DND-41 (cell line): ENCODE data around the gene NUBP2.

ENCODE experiments used
- ATAC-seq: fragments of 200-7000 bp; cut with Tn5 transposase; 3 replicates; pipeline ENCODE4 v1.9.1; 2021; ENCODE audit warnings: low read depth; ENCODE audit not compliant: insufficient read depth
- DNase-seq: peaks from one replicate; pipeline ENCODE4 v3.0.0-alpha.2; 2020
- H2AFZ ChIP-seq: 2 replicates; pipeline ENCODE4 v1.6.0; 2012; ENCODE audit warnings: low read depth, low read length
- H3K27ac ChIP-seq: 2 replicates; pipeline ENCODE4 v1.5.1; 2012; ENCODE audit warnings: low read length, inconsistent platforms
- H3K27me3 ChIP-seq: fragments of 200-600 bp; sonication (generic); 2 replicates; pipeline ENCODE4 v1.6.0; 2012; ENCODE audit warnings: low read length, mild to moderate bottlenecking, inconsistent platforms; ENCODE audit not compliant: insufficient read depth, poor library complexity
- H3K36me3 ChIP-seq: 2 replicates; pipeline ENCODE4 v1.5.1; 2012; ENCODE audit warnings: low read length, inconsistent platforms; ENCODE audit not compliant: insufficient read depth
- H3K4me1 ChIP-seq: 2 replicates; pipeline ENCODE4 v1.5.1; 2012; ENCODE audit warnings: mild to moderate bottlenecking, low read length; ENCODE audit not compliant: insufficient read depth
- H3K4me2 ChIP-seq: 2 replicates; pipeline ENCODE4 v1.6.0; 2012; ENCODE audit warnings: mild to moderate bottlenecking, moderate library complexity, low read length, inconsistent platforms; ENCODE audit not compliant: insufficient read depth
- H3K4me3 ChIP-seq, 2 experiments: fragments of 200-600 bp in 1 of 2; shearing (Covaris generic) in 1 of 2; 2 replicates each; pipeline ENCODE4 v1.5.1; 2012 to 2016; ENCODE audit warnings: inconsistent platforms in 2 of 2, low read length in 2 of 2, mild to moderate bottlenecking in 2 of 2, low read depth in 1 of 2, moderate library complexity in 1 of 2
- H3K79me2 ChIP-seq: 2 replicates; pipeline ENCODE4 v1.6.0; 2012; ENCODE audit warnings: low read length, inconsistent platforms; ENCODE audit not compliant: insufficient read depth
- H3K9ac ChIP-seq: 2 replicates; pipeline ENCODE4 v1.6.0; 2012; ENCODE audit warnings: low read depth, mild to moderate bottlenecking, inconsistent platforms, low read length, moderate library complexity
- H3K9me3 ChIP-seq: 2 replicates; pipeline ENCODE4 v1.5.1; 2012; ENCODE audit warnings: low read length, moderate library complexity, mild to moderate bottlenecking, inconsistent platforms; ENCODE audit not compliant: insufficient read depth, severe bottlenecking
- H4K20me1 ChIP-seq: 2 replicates; pipeline ENCODE4 v1.6.0; 2012; ENCODE audit warnings: low read length; ENCODE audit not compliant: insufficient read depth
- EZH2 ChIP-seq: IDR thresholded peaks from 3 replicates; pipeline ENCODE4 v1.6.1; 2012; ENCODE audit warnings: borderline replicate concordance, low read depth, mild to moderate bottlenecking, moderate library complexity, low read length, inconsistent platforms; ENCODE audit not compliant: severe bottlenecking
- TF ChIP-seq, protein P1 (sequence below): IDR thresholded peaks from 2 replicates; pipeline ENCODE4 v1.5.1; 2012; ENCODE audit warnings: borderline replicate concordance, low read length, moderate library complexity, mild to moderate bottlenecking; ENCODE audit not compliant: poor library complexity, severe bottlenecking; ENCODE audit errors: extremely low read depth

NUBP2 gene

DNA sequence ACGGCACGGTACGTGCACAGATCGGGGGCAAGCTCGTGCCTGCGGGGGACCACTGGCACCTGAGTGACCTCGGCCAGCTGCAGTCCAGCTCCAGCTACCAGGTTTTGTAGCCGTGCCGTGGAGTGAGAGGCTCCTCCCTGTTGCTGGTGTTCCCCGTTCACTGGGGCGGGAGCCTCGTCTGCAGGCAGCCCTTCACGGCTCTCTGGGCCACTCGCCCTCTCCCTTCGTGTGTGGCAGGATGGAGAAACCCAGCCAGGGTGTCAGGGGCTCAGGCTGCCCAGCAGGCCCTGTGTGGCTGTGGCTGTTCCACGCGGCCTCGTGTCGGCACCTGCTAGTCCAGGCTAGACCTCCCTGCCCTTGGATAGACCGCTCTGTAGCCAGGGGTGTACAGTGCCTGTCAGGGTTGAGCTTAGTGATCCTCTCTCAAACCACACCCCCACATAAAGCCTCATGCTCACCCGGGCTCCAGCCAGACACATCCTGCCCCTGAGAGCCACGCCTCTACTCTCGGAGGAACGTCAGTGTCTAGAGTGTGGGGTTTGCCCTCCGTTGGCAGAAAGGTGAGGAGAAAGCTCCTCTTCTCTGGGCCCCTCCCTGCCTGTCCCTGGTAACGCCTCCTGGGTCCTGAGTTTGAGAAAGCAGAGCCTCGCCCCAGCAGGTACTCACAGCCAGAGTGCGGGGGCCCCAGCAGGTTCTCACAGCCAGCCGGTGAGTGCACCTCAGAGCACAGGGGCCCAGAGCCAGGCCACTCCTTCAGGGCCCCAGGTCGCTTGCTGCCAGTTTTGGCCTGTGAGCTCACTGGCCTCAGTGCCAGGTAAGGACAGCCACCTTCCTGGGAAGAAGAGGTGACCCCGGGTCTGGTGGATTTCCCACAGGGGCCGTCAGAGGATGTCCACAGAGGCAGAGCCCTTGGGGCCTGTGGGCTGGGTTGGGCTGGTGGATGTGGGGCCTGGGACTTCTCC lies 39.1 kb upstream of the NUBP2 start:
- H4K20me1 ChIP-seq = peaks cover 15% of the 10 kb centered on the region
- peaks cover 5% of the 10 kb centered on the region; the same call in 1 of the 2 replicates for H3K79me2 ChIP-seq
- no peak overlapping the region for H2AFZ ChIP-seq
- no peaks in the 10 kb centered on the region for H3K4me1 ChIP-seq
- peaks cover 72% of the 10 kb centered on the region for H3K36me3 ChIP-seq
- H3K27me3 ChIP-seq = no peaks in the 10 kb centered on the region
- no peak overlapping the region for H3K4me3 ChIP-seq
- TF ChIP-seq, protein P1, sequence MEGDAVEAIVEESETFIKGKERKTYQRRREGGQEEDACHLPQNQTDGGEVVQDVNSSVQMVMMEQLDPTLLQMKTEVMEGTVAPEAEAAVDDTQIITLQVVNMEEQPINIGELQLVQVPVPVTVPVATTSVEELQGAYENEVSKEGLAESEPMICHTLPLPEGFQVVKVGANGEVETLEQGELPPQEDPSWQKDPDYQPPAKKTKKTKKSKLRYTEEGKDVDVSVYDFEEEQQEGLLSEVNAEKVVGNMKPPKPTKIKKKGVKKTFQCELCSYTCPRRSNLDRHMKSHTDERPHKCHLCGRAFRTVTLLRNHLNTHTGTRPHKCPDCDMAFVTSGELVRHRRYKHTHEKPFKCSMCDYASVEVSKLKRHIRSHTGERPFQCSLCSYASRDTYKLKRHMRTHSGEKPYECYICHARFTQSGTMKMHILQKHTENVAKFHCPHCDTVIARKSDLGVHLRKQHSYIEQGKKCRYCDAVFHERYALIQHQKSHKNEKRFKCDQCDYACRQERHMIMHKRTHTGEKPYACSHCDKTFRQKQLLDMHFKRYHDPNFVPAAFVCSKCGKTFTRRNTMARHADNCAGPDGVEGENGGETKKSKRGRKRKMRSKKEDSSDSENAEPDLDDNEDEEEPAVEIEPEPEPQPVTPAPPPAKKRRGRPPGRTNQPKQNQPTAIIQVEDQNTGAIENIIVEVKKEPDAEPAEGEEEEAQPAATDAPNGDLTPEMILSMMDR = no peak
- TF ChIP-seq EZH2 = no peak
- peaks cover 11% of the 10 kb centered on the region for H3K9me3 ChIP-seq
- H3K9ac ChIP-seq = no peak overlapping the region
- DNase-seq (no peak), ATAC-seq (no peak)
- no peak overlapping the region for H3K27ac ChIP-seq
- no peak overlapping the region for H3K4me2 ChIP-seq

DNA sequence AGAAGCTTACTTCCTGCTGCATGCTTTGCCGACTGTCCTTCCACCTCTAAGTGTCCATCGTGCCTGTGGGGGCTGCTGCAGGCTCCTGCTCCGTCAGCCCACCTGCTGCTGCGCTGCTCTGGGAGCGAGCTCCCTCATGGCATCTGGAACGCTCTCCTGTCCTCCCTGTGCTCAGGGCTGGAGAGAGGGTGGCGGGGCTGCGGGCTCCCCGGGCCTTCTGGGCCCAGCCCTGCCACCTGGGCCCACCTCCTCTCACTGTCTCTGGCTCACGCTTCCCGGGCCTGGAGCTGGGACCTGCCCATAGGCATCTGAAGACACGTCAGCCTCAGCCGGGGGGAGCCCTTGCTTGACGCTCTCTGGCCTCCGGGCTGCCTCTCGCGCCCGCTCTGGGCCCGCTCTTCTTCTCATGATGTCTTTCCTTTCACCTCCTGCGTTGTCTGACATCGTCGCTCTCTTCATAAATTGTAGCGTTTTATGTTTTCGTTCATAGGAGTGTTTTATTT lies 38.4 kb upstream of the NUBP2 start:
- peaks cover 80% of the 10 kb centered on the region for H3K36me3 ChIP-seq
- H3K9me3 ChIP-seq = peaks cover 4% of the 10 kb centered on the region
- no peak overlapping the region for H3K4me3 ChIP-seq
- ATAC-seq (no peak), DNase-seq (no peak)
- H3K27me3 ChIP-seq = no peaks in the 10 kb centered on the region
- H3K9ac ChIP-seq = no peak overlapping the region
- TF ChIP-seq, protein P1 = no peak
- no peak for TF ChIP-seq EZH2
- H3K27ac ChIP-seq = no peak overlapping the region
- H2AFZ ChIP-seq = no peak overlapping the region
- no peaks in the 10 kb centered on the region for H3K4me1 ChIP-seq
- peaks cover 17% of the 10 kb centered on the region for H4K20me1 ChIP-seq
- H3K4me2 ChIP-seq = no peak overlapping the region
- peaks cover 5% of the 10 kb centered on the region; the same call in 1 of the 2 replicates for H3K79me2 ChIP-seq

DNA sequence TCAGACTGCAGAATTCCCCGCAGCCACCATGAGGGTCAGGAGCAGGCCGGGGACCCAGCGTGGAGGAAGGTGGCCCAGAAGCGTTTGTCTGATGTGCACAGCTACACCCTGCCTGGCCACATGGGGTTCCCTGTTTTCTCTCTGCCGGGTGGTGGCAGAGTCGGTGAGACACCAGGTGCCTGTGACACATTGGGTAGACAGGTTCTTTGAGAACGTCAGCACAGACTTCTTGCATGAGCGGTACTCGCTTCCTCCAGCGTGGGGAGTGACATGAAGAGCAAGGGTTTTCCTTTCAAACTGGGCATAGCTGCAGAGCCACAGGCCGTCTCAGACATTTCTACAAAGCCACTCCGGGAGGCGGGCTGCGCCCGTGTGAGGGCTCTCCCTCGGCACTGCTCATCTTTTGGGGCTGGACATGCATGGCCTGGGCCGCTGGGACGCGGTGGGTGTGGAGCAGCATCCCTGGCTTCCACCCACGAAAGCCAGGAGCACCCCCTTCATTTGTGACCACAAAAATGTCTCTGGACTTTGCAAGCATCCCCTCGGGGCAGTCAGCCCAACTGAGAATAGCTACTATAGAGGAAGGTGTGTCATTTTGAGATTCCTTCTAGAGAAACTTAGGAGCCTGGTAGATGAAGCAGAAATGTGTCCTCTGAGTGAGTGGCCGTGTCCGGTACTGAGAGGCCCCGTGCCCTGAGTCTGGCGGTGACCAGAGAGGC lies 37.4 kb upstream of the NUBP2 start:
- H3K4me3 ChIP-seq = no peak overlapping the region
- ATAC-seq (no peak), DNase-seq (no peak)
- 0 out of 2 replicates have a peak, but pooled peaks cover 2% of the 10 kb centered on the region for H3K79me2 ChIP-seq
- no peak overlapping the region for H2AFZ ChIP-seq
- H4K20me1 ChIP-seq = peaks cover 19% of the 10 kb centered on the region
- no peaks in the 10 kb centered on the region for H3K27me3 ChIP-seq
- no peak for TF ChIP-seq EZH2
- TF ChIP-seq, protein P1 = no peak
- no peak overlapping the region for H3K9ac ChIP-seq
- no peaks in the 10 kb centered on the region for H3K4me1 ChIP-seq
- peaks cover 77% of the 10 kb centered on the region for H3K36me3 ChIP-seq
- no peaks in the 10 kb centered on the region for H3K9me3 ChIP-seq
- H3K27ac ChIP-seq = no peak overlapping the region
- H3K4me2 ChIP-seq = no peak overlapping the region
